Naive B cell (primary cell): ENCODE data around the gene SEPHS2. TPM values are rescaled to one million over a fixed set of nuclear protein-coding genes. Genes with fewer than 3 reads are reported as not detected.

ENCODE experiments used
- ATAC-seq, 2 donors: fragments of 150-1000 bp; cut with Tn5 transposase; 2 replicates each; pipeline ENCODE4 v1.10.0; 2021; ENCODE audit warnings: low read depth in 2 of 2, mild to moderate bottlenecking in 2 of 2, moderate library complexity in 2 of 2
- DNase-seq: peaks from one replicate; pipeline ENCODE4 v3.0.0; 2022
- H3K27ac Mint-ChIP-seq, 6 donors: one replicate each; pipeline ENCODE4 v1.8.0; 2020 to 2022; ENCODE audit warnings: mild to moderate bottlenecking in 6 of 6, mixed read lengths in 6 of 6, moderate library complexity in 5 of 6, inconsistent platforms in 2 of 6
- H3K27me3 Mint-ChIP-seq, 3 donors: one replicate each; pipeline ENCODE4 v1.8.0; 2021 to 2022; ENCODE audit warnings: mixed read lengths in 3 of 3, mild to moderate bottlenecking in 1 of 3
- H3K36me3 Mint-ChIP-seq, 2 donors: one replicate each; pipeline ENCODE4 v1.8.0; 2020 to 2022; ENCODE audit warnings: mixed read lengths in 2 of 2, inconsistent platforms in 1 of 2, mild to moderate bottlenecking in 1 of 2
- H3K4me1 Mint-ChIP-seq, 3 donors: one replicate each; pipeline ENCODE4 v1.8.0; 2020 to 2022; ENCODE audit warnings: mixed read lengths in 3 of 3, inconsistent platforms in 1 of 3, mild to moderate bottlenecking in 1 of 3, moderate library complexity in 1 of 3
- H3K4me3 Mint-ChIP-seq, 8 donors: one replicate each; pipeline ENCODE4 v1.8.0; 2020 to 2022; ENCODE audit warnings: mild to moderate bottlenecking in 8 of 8, mixed read lengths in 8 of 8, moderate library complexity in 8 of 8, inconsistent platforms in 2 of 8
- H3K9me3 Mint-ChIP-seq, 7 donors: one replicate each; pipeline ENCODE4 v1.8.0; 2020 to 2022; ENCODE audit warnings: mixed read lengths in 7 of 7, mild to moderate bottlenecking in 5 of 7, inconsistent platforms in 2 of 7, moderate library complexity in 1 of 7
- polyA plus RNA-seq, 6 donors: library from polyadenylated mRNA; unstranded; fragments of 300-500 nt; fragmentation: Illumina TruSeq; gene quantifications; one replicate each; pipeline ENCODE4 v1.2.3, GENCODE V29; 2021; ENCODE audit warnings: low read depth in 6 of 6

Gene SEPHS2
- polyA plus RNA-seq, 6 donors from 2014 or later: 45.7 to 86.2 (median 73.6) TPM

GRCh38 chr16:30437511-30438046 lies 8.1 kb downstream of the SEPHS2 start:
- H3K4me1 Mint-ChIP-seq: peaks cover 7 to 34% (median 24%) of the 10 kb centered on the region in 3 donors
- H3K36me3 Mint-ChIP-seq: no peaks in the 10 kb centered on the region
- DNase-seq (no peak), ATAC-seq (no peak)
- peak overlapping the region in 1 of 6 donors; percentile 69 for H3K27ac Mint-ChIP-seq
- H3K4me3 Mint-ChIP-seq: no peak overlapping the region
- H3K9me3 Mint-ChIP-seq: no peaks in the 10 kb centered on the region
- no peaks in the 10 kb centered on the region for H3K27me3 Mint-ChIP-seq

GRCh38 chr16:30434852-30435251 lies 10.8 kb downstream of the SEPHS2 start:
- no peak overlapping the region for H3K27ac Mint-ChIP-seq
- no peak overlapping the region for H3K4me3 Mint-ChIP-seq
- H3K9me3 Mint-ChIP-seq: no peaks in the 10 kb centered on the region

GRCh38 chr16:30430428-30430970 lies 15.2 kb downstream of the SEPHS2 start:
- Mint-ChIP-seq H3K27me3 (no peaks in the 10 kb centered on the region), H3K4me3 (no peak overlapping the region), H3K36me3 (peaks cover 5 to 8% of the 10 kb centered on the region in 2 donors), H3K27ac (no peak overlapping the region), H3K9me3 (no peaks in the 10 kb centered on the region), H3K4me1 (peaks cover 9 to 15% (median 11%) of the 10 kb centered on the region in 3 donors)
- no peak for DNase-seq
- peak; percentile 5 to 10 for ATAC-seq

More at GRCh38 chr16:30434852-30435251, 10.8 kb downstream of the SEPHS2 start:
- Mint-ChIP-seq H3K4me1 (peaks cover under 1 to 20% (median 15%) of the 10 kb centered on the region in 3 donors), H3K36me3 (no peaks in the 10 kb centered on the region), H3K27me3 (no peaks in the 10 kb centered on the region)
- ATAC-seq (no peak), DNase-seq (no peak)

- Mint-ChIP-seq H3K36me3 (peaks cover 5 to 8% of the 10 kb centered on the region in 2 donors), H3K27me3 (no peaks in the 10 kb centered on the region), H3K27ac (peak within 1 kb of the TSS in 1 of 6 donors; percentile 14), H3K4me3 (no peak within 1 kb of the TSS), H3K9me3 (no peaks in the 10 kb centered on the region), H3K4me1 (peaks cover 9 to 15% (median 9%) of the 10 kb centered on the region in 3 donors)
- DNase-seq: peak; percentile 96
- peak; percentile 95 to 97 for ATAC-seq
These were observed 15.8 kb downstream of the SEPHS2 start, which contains the start of gene DCTPP1 for GRCh38 chr16:30429678-30430427. TSS of gene DCTPP1 (minus strand) at chr16:30430030. CDS start at chr16:30429980, 50 bp downstream.

- Mint-ChIP-seq H3K9me3 (no peaks in the 10 kb centered on the region), H3K27me3 (no peaks in the 10 kb centered on the region), H3K36me3 (peaks cover 5 to 8% of the 10 kb centered on the region in 2 donors), H3K27ac (peak overlapping the region in 1 of 6 donors; percentile 14), H3K4me3 (no peak overlapping the region), H3K4me1 (peaks cover 5 to 15% (median 9%) of the 10 kb centered on the region in 3 donors)
- ATAC-seq (no peak), DNase-seq (no peak)
These were observed 16.3 kb downstream of the SEPHS2 start for GRCh38 chr16:30429418-30429677.

- ATAC-seq (no peak), DNase-seq (no peak)
- Mint-ChIP-seq H3K36me3 (peaks cover 5 to 8% of the 10 kb centered on the region in 2 donors), H3K4me1 (peaks cover 5 to 15% (median 9%) of the 10 kb centered on the region in 3 donors), H3K9me3 (no peaks in the 10 kb centered on the region), H3K27ac (peak overlapping the region in 3 of 6 donors; percentile 67 to 92 (median 67)), H3K4me3 (peak overlapping the region in 5 of 8 donors; percentile 0 to 78 (median 58)), H3K27me3 (no peaks in the 10 kb centered on the region)
These were observed 17.6 kb downstream of the SEPHS2 start for GRCh38 chr16:30428055-30428454.

GRCh38 chr16:30421010-30421409 lies 24.7 kb downstream of the SEPHS2 start:
- ATAC-seq (no peak), DNase-seq (no peak)
- peak overlapping the region in 1 of 8 donors; percentile 61 for H3K4me3 Mint-ChIP-seq
- H3K4me1 Mint-ChIP-seq: peaks cover 8 to 24% (median 21%) of the 10 kb centered on the region in 3 donors
- H3K27me3 Mint-ChIP-seq: no peaks in the 10 kb centered on the region
- H3K36me3 Mint-ChIP-seq: peaks cover 0 to 14% of the 10 kb centered on the region in 2 donors
- H3K27ac Mint-ChIP-seq: peak overlapping the region in 3 of 6 donors; percentile 23 to 51 (median 26)
- no peaks in the 10 kb centered on the region for H3K9me3 Mint-ChIP-seq

- no peak for ATAC-seq
- H3K36me3 Mint-ChIP-seq: peaks cover 0 to 14% of the 10 kb centered on the region in 2 donors
- peaks cover 4 to 26% (median 16%) of the 10 kb centered on the region in 3 donors for H3K4me1 Mint-ChIP-seq
- peak overlapping the region; percentile 52 to 77 (median 73) for H3K4me3 Mint-ChIP-seq
- no peak for DNase-seq
- no peaks in the 10 kb centered on the region for H3K9me3 Mint-ChIP-seq
- H3K27me3 Mint-ChIP-seq: no peaks in the 10 kb centered on the region
- H3K27ac Mint-ChIP-seq: peak overlapping the region in 5 of 6 donors; percentile 20 to 88 (median 75)
These were observed 27.1 kb downstream of the SEPHS2 start for GRCh38 chr16:30418350-30419181.

GRCh38 chr16:30417529-30418349 lies 27.9 kb downstream of the SEPHS2 start:
- Mint-ChIP-seq H3K4me1 (peaks cover 4 to 26% (median 16%) of the 10 kb centered on the region in 3 donors), H3K9me3 (no peaks in the 10 kb centered on the region), H3K27ac (peak overlapping the region in 2 of 6 donors; percentile 20 to 88), H3K4me3 (peak overlapping the region; percentile 30 to 84 (median 74)), H3K27me3 (no peaks in the 10 kb centered on the region), H3K36me3 (peaks cover 0 to 14% of the 10 kb centered on the region in 2 donors)
- ATAC-seq (peak; percentile 88 to 90), DNase-seq (peak; percentile 83)

- Mint-ChIP-seq H3K4me3 (peak overlapping the region; percentile 33 to 86 (median 70)), H3K4me1 (peaks cover 4 to 26% (median 16%) of the 10 kb centered on the region in 3 donors), H3K9me3 (no peaks in the 10 kb centered on the region), H3K36me3 (peaks cover 0 to 19% of the 10 kb centered on the region in 2 donors), H3K27me3 (no peaks in the 10 kb centered on the region), H3K27ac (peak overlapping the region in 3 of 6 donors; percentile 13 to 78 (median 75))
- no peak for ATAC-seq
- no peak for DNase-seq
These were observed 28.8 kb downstream of the SEPHS2 start for GRCh38 chr16:30416624-30417528.

- H3K36me3 Mint-ChIP-seq: peaks cover 0 to 17% of the 10 kb centered on the region in 2 donors
- peak overlapping the region in 4 of 8 donors; percentile 11 to 79 (median 62) for H3K4me3 Mint-ChIP-seq
- ATAC-seq: no peak
- no peaks in the 10 kb centered on the region for H3K9me3 Mint-ChIP-seq
- DNase-seq: no peak
- H3K4me1 Mint-ChIP-seq: peaks cover 4 to 26% (median 16%) of the 10 kb centered on the region in 3 donors
- H3K27ac Mint-ChIP-seq: peak overlapping the region in 1 of 6 donors; percentile 54
- no peaks in the 10 kb centered on the region for H3K27me3 Mint-ChIP-seq
These were observed 29.5 kb downstream of the SEPHS2 start for GRCh38 chr16:30416047-30416603.
